HEK293 (cell line): ENCODE results near the gene NCOA3.

Source experiments
- BCL11A ChIP-seq: fragments of 450-650 bp; formaldehyde crosslinking; IDR thresholded peaks from 2 replicates; pipeline ENCODE4 v1.5.1; 2016; ENCODE audit warnings: low read depth, missing biosample characterization, missing genetic modification characterization
- KLF16 ChIP-seq: fragments of 450-650 bp; formaldehyde crosslinking; IDR thresholded peaks from 2 replicates; pipeline ENCODE4 v1.5.1; 2017; ENCODE audit warnings: missing biosample characterization, missing genetic modification characterization
- MYNN ChIP-seq: fragments of 450-650 bp; formaldehyde crosslinking; IDR thresholded peaks from 2 replicates; pipeline ENCODE4 v1.5.1; 2016; ENCODE audit warnings: missing biosample characterization, missing genetic modification characterization, borderline replicate concordance
- WT1 ChIP-seq: fragments of 450-650 bp; formaldehyde crosslinking; IDR thresholded peaks from 2 replicates; pipeline ENCODE4 v1.5.1; 2016; ENCODE audit warnings: missing biosample characterization, missing genetic modification characterization
- ZNF501 ChIP-seq: fragments of 450-650 bp; formaldehyde crosslinking; IDR thresholded peaks from 2 replicates; pipeline ENCODE4 v1.5.1; 2016; ENCODE audit warnings: missing biosample characterization, missing genetic modification characterization
- ZNF626 ChIP-seq: fragments of 450-650 bp; sonication (Bioruptor Pico); formaldehyde crosslinking; IDR thresholded peaks from 2 replicates; pipeline ENCODE4 v1.5.1; 2018; ENCODE audit warnings: missing biosample characterization, missing genetic modification characterization, inconsistent platforms
- ZNF785 ChIP-seq: fragments of 450-650 bp; formaldehyde crosslinking; IDR thresholded peaks from 2 replicates; pipeline ENCODE4 v1.5.1; 2016; ENCODE audit warnings: missing biosample characterization, missing genetic modification characterization
- TF ChIP-seq, protein P1 (sequence below): fragments of 450-650 bp; formaldehyde crosslinking; optimal IDR thresholded peaks from 2 replicates; pipeline ENCODE3; 2016; ENCODE audit warnings: missing biosample characterization, mild to moderate bottlenecking, missing genetic modification characterization
- TF ChIP-seq, protein P2 (sequence below): fragments of 450-650 bp; formaldehyde crosslinking; IDR thresholded peaks from 2 replicates; pipeline ENCODE4 v1.5.1; 2016; ENCODE audit warnings: missing biosample characterization, missing genetic modification characterization
- TF ChIP-seq, protein P3 (sequence below): fragments of 450-650 bp; formaldehyde crosslinking; IDR thresholded peaks from 2 replicates; pipeline ENCODE4 v1.5.1; 2016; ENCODE audit warnings: missing biosample characterization, missing genetic modification characterization, low read depth

DNA sequence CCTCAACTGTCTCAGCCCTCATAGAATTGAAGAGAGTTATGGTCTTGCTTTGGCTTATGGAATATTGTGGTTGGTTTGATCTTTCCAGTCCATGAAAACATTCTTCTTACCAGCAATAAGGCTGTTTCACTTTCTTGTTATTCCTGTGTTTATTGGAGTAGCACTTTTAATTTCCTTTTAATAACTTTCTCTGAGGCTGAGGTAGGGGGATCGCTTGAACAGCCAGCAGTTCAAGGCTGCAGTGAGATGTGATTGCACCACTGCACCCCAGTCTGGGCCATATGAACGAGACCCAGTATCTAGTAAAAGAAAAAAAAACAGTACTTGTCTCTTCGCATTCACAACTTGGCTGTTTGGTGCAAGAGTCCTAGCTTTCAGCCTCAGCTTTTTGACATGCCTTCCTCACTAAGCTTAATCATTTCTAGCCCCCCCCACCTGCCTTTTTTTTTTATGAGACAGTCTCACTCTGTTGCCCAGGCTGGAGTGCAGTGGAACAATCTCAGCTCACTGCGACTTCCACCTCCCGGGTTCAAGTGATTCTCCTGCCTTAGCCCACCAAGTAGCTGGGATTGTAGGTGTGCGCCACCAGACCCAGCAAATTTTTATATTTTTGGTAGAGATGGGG lies 70.5 kb downstream of the NCOA3 start:
- TF ChIP-seq ZNF501 (tag by site-specific recombination): no peak
- TF ChIP-seq, protein P1, sequence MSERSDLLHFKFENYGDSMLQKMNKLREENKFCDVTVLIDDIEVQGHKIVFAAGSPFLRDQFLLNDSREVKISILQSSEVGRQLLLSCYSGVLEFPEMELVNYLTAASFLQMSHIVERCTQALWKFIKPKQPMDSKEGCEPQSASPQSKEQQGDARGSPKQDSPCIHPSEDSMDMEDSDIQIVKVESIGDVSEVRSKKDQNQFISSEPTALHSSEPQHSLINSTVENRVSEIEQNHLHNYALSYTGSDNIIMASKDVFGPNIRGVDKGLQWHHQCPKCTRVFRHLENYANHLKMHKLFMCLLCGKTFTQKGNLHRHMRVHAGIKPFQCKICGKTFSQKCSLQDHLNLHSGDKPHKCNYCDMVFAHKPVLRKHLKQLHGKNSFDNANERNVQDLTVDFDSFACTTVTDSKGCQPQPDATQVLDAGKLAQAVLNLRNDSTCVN: no peak
- TF ChIP-seq, protein P2, sequence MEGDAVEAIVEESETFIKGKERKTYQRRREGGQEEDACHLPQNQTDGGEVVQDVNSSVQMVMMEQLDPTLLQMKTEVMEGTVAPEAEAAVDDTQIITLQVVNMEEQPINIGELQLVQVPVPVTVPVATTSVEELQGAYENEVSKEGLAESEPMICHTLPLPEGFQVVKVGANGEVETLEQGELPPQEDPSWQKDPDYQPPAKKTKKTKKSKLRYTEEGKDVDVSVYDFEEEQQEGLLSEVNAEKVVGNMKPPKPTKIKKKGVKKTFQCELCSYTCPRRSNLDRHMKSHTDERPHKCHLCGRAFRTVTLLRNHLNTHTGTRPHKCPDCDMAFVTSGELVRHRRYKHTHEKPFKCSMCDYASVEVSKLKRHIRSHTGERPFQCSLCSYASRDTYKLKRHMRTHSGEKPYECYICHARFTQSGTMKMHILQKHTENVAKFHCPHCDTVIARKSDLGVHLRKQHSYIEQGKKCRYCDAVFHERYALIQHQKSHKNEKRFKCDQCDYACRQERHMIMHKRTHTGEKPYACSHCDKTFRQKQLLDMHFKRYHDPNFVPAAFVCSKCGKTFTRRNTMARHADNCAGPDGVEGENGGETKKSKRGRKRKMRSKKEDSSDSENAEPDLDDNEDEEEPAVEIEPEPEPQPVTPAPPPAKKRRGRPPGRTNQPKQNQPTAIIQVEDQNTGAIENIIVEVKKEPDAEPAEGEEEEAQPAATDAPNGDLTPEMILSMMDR (tag by site-specific recombination): no peak
- TF ChIP-seq WT1 (tag by site-specific recombination): no peak
- TF ChIP-seq MYNN (tag by site-specific recombination): no peak
- TF ChIP-seq, protein P3, sequence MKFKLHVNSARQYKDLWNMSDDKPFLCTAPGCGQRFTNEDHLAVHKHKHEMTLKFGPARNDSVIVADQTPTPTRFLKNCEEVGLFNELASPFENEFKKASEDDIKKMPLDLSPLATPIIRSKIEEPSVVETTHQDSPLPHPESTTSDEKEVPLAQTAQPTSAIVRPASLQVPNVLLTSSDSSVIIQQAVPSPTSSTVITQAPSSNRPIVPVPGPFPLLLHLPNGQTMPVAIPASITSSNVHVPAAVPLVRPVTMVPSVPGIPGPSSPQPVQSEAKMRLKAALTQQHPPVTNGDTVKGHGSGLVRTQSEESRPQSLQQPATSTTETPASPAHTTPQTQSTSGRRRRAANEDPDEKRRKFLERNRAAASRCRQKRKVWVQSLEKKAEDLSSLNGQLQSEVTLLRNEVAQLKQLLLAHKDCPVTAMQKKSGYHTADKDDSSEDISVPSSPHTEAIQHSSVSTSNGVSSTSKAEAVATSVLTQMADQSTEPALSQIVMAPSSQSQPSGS (tag by site-specific recombination): no peak
- no peak for TF ChIP-seq ZNF626
- TF ChIP-seq ZNF785: no peak
- TF ChIP-seq BCL11A (tag by site-specific recombination): no peak
- no peak for TF ChIP-seq KLF16
